Measurements from ENCODE around the gene MBD3.

- TF ChIP-seq POLR2A (IDR thresholded peaks at IDR 0.05) = no peak
- no peak for TF ChIP-seq CTCF (IDR thresholded peaks at IDR 0.05)
These were observed 20.5 kb upstream of the MBD3 start for GRCh38 chr19:1613146-1613545.

All from uterus (tissue), 2 donors.